ENCODE results near the gene PGLYRP3. TPM values are rescaled to one million over a fixed set of nuclear protein-coding genes. Genes with fewer than 3 reads are reported as not detected.
"Not testable (repeated sequence)": the region's sequence is repeated elsewhere in the genome, so short reads cannot be mapped to it uniquely, and the experiment has no call there.

PGLYRP3 gene
- total RNA-seq, 1 donor from 2014 or later = not detected

- Mint-ChIP-seq H3K4me1 (ENCODE audit: low read depth) (no peaks in the 10 kb centered on the region), H3K36me3 (ENCODE audit: low read depth) (no peaks in the 10 kb centered on the region), H3K9me3 (peaks cover 14% of the 10 kb centered on the region), H3K27me3 (ENCODE audit: insufficient read depth) (peaks cover 9% of the 10 kb centered on the region), H3K27ac (no peak overlapping the region), H3K4me3 (no peak overlapping the region)
- intact Hi-C loops (cut with micrococcal nuclease) = no loop called here
- DNase-seq (ENCODE audit: low spot score) = no peak
These were observed 9.8 kb upstream of the PGLYRP3 start for GRCh38 chr1:153322568-153322967.

GRCh38 chr1:153318145-153318544, 5.4 kb upstream of the PGLYRP3 start:
- DNase-seq (ENCODE audit: low spot score); H3K4me3 Mint-ChIP-seq; intact Hi-C loops (cut with micrococcal nuclease); H3K4me1 Mint-ChIP-seq (ENCODE audit: low read depth); H3K36me3 Mint-ChIP-seq (ENCODE audit: low read depth); H3K27ac Mint-ChIP-seq: not testable (repeated sequence)
- Mint-ChIP-seq H3K27me3 (ENCODE audit: insufficient read depth) (peaks cover 28% of the 10 kb centered on the region), H3K9me3 (peaks cover 14% of the 10 kb centered on the region)

- H3K9me3 Mint-ChIP-seq; H3K4me3 Mint-ChIP-seq; DNase-seq (ENCODE audit: low spot score); intact Hi-C loops (cut with micrococcal nuclease); H3K36me3 Mint-ChIP-seq (ENCODE audit: low read depth); H3K4me1 Mint-ChIP-seq (ENCODE audit: low read depth); H3K27ac Mint-ChIP-seq: not testable (repeated sequence)
- H3K27me3 Mint-ChIP-seq (ENCODE audit: insufficient read depth) = peaks cover 24% of the 10 kb centered on the region
These were observed 3.3 kb upstream of the PGLYRP3 start for GRCh38 chr1:153316013-153316412.

GRCh38 chr1:153314388-153314787, 1.6 kb upstream of the PGLYRP3 start:
- H3K36me3 Mint-ChIP-seq (ENCODE audit: low read depth); H3K27ac Mint-ChIP-seq; DNase-seq (ENCODE audit: low spot score); intact Hi-C loops (cut with micrococcal nuclease); H3K4me3 Mint-ChIP-seq; H3K4me1 Mint-ChIP-seq (ENCODE audit: low read depth); H3K9me3 Mint-ChIP-seq: not testable (repeated sequence)
- peaks cover 24% of the 10 kb centered on the region for H3K27me3 Mint-ChIP-seq (ENCODE audit: insufficient read depth)

- Mint-ChIP-seq H3K9me3 (no peaks in the 10 kb centered on the region), H3K27me3 (ENCODE audit: insufficient read depth) (peaks cover 24% of the 10 kb centered on the region), H3K4me3 (no peak overlapping the region), H3K4me1 (ENCODE audit: low read depth) (no peaks in the 10 kb centered on the region), H3K36me3 (ENCODE audit: low read depth) (no peaks in the 10 kb centered on the region), H3K27ac (no peak overlapping the region)
- DNase-seq (ENCODE audit: low spot score) = no peak
- intact Hi-C loops (cut with micrococcal nuclease) = no loop called here
These were observed 536 bp upstream of the PGLYRP3 start for GRCh38 chr1:153313288-153313687.

GRCh38 chr1:153310526-153310925, 2.2 kb downstream of the PGLYRP3 start:
- H3K4me1 Mint-ChIP-seq (ENCODE audit: low read depth) = no peaks in the 10 kb centered on the region
- H3K9me3 Mint-ChIP-seq = no peaks in the 10 kb centered on the region
- no peaks in the 10 kb centered on the region for H3K36me3 Mint-ChIP-seq (ENCODE audit: low read depth)
- DNase-seq (ENCODE audit: low spot score) = no peak
- peaks cover 14% of the 10 kb centered on the region for H3K27me3 Mint-ChIP-seq (ENCODE audit: insufficient read depth)
- H3K27ac Mint-ChIP-seq = no peak overlapping the region
- intact Hi-C loops (cut with micrococcal nuclease) = no loop called here
- H3K4me3 Mint-ChIP-seq = no peak overlapping the region

- intact Hi-C loops (cut with micrococcal nuclease) = no loop called here
- DNase-seq (ENCODE audit: low spot score) = no peak
- H3K4me3 Mint-ChIP-seq = no peak overlapping the region
- no peak overlapping the region for H3K27ac Mint-ChIP-seq
- H3K27me3 Mint-ChIP-seq (ENCODE audit: insufficient read depth) = peaks cover 21% of the 10 kb centered on the region
- H3K4me1 Mint-ChIP-seq (ENCODE audit: low read depth) = no peaks in the 10 kb centered on the region
- no peaks in the 10 kb centered on the region for H3K36me3 Mint-ChIP-seq (ENCODE audit: low read depth)
- no peaks in the 10 kb centered on the region for H3K9me3 Mint-ChIP-seq
These were observed 3.3 kb downstream of the PGLYRP3 start for GRCh38 chr1:153309441-153309840.

- intact Hi-C loops (cut with micrococcal nuclease) = no loop called here
- Mint-ChIP-seq H3K4me1 (ENCODE audit: low read depth) (no peaks in the 10 kb centered on the region), H3K27ac (no peak overlapping the region), H3K4me3 (no peak overlapping the region), H3K36me3 (ENCODE audit: low read depth) (no peaks in the 10 kb centered on the region), H3K9me3 (no peaks in the 10 kb centered on the region), H3K27me3 (ENCODE audit: insufficient read depth) (peaks cover 20% of the 10 kb centered on the region)
- DNase-seq (ENCODE audit: low spot score) = no peak
These were observed 4.2 kb downstream of the PGLYRP3 start for GRCh38 chr1:153308540-153308939.

GRCh38 chr1:153307221-153307600, 5.5 kb downstream of the PGLYRP3 start:
- Mint-ChIP-seq H3K27me3 (ENCODE audit: insufficient read depth) (peaks cover 21% of the 10 kb centered on the region), H3K4me3 (no peak overlapping the region), H3K36me3 (ENCODE audit: low read depth) (no peaks in the 10 kb centered on the region), H3K9me3 (no peaks in the 10 kb centered on the region), H3K4me1 (ENCODE audit: low read depth) (no peaks in the 10 kb centered on the region), H3K27ac (no peak overlapping the region)
- intact Hi-C loops (cut with micrococcal nuclease) = no loop called here
- DNase-seq (ENCODE audit: low spot score) = no peak

- intact Hi-C loops (cut with micrococcal nuclease) = no loop called here
- Mint-ChIP-seq H3K27me3 (ENCODE audit: insufficient read depth) (peaks cover 21% of the 10 kb centered on the region), H3K4me3 (no peak overlapping the region), H3K9me3 (no peaks in the 10 kb centered on the region), H3K27ac (no peak overlapping the region), H3K4me1 (ENCODE audit: low read depth) (no peaks in the 10 kb centered on the region), H3K36me3 (ENCODE audit: low read depth) (no peaks in the 10 kb centered on the region)
- no peak for DNase-seq (ENCODE audit: low spot score)
These were observed 6.2 kb downstream of the PGLYRP3 start for GRCh38 chr1:153306303-153307220.

GRCh38 chr1:153305682-153306081, 7.1 kb downstream of the PGLYRP3 start:
- Mint-ChIP-seq H3K27ac (no peak overlapping the region), H3K4me1 (ENCODE audit: low read depth) (no peaks in the 10 kb centered on the region)

GRCh38 chr1:153302308-153302707, 10.4 kb downstream of the PGLYRP3 start:
- H3K36me3 Mint-ChIP-seq (ENCODE audit: low read depth) = no peaks in the 10 kb centered on the region
- intact Hi-C loops (cut with micrococcal nuclease) = no loop called here
- H3K27me3 Mint-ChIP-seq (ENCODE audit: insufficient read depth) = peaks cover 19% of the 10 kb centered on the region
- no peak for DNase-seq (ENCODE audit: low spot score)
- H3K27ac Mint-ChIP-seq = no peak overlapping the region
- H3K4me3 Mint-ChIP-seq = no peak overlapping the region
- no peaks in the 10 kb centered on the region for H3K4me1 Mint-ChIP-seq (ENCODE audit: low read depth)
- no peaks in the 10 kb centered on the region for H3K9me3 Mint-ChIP-seq

More at GRCh38 chr1:153305682-153306081, 7.1 kb downstream of the PGLYRP3 start:
- Mint-ChIP-seq H3K9me3 (no peaks in the 10 kb centered on the region), H3K27me3 (ENCODE audit: insufficient read depth) (peaks cover 21% of the 10 kb centered on the region), H3K36me3 (ENCODE audit: low read depth) (no peaks in the 10 kb centered on the region), H3K4me3 (no peak overlapping the region)
- intact Hi-C loops (cut with micrococcal nuclease) = no loop called here
- DNase-seq (ENCODE audit: low spot score) = no peak

- no peaks in the 10 kb centered on the region for H3K9me3 Mint-ChIP-seq
- no peak overlapping the region for H3K4me3 Mint-ChIP-seq
- peaks cover 16% of the 10 kb centered on the region for H3K4me1 Mint-ChIP-seq (ENCODE audit: low read depth)
- DNase-seq (ENCODE audit: low spot score) = no peak
- H3K27ac Mint-ChIP-seq = no peak overlapping the region
- H3K27me3 Mint-ChIP-seq (ENCODE audit: insufficient read depth) = peaks cover 3% of the 10 kb centered on the region
- intact Hi-C loops (cut with micrococcal nuclease) = no loop called here
- no peaks in the 10 kb centered on the region for H3K36me3 Mint-ChIP-seq (ENCODE audit: low read depth)
These were observed 18.9 kb downstream of the PGLYRP3 start for GRCh38 chr1:153293851-153294250.

GRCh38 chr1:153293480-153293775, 19.3 kb downstream of the PGLYRP3 start:
- H3K4me1 Mint-ChIP-seq (ENCODE audit: low read depth) = peaks cover 16% of the 10 kb centered on the region
- intact Hi-C loops (cut with micrococcal nuclease) = no loop called here
- H3K36me3 Mint-ChIP-seq (ENCODE audit: low read depth) = no peaks in the 10 kb centered on the region
- peaks cover 3% of the 10 kb centered on the region for H3K27me3 Mint-ChIP-seq (ENCODE audit: insufficient read depth)
- no peaks in the 10 kb centered on the region for H3K9me3 Mint-ChIP-seq
- no peak for DNase-seq (ENCODE audit: low spot score)
- no peak overlapping the region for H3K4me3 Mint-ChIP-seq
- no peak overlapping the region for H3K27ac Mint-ChIP-seq
